Measurements from ENCODE around the gene CHRNE. TPM values are rescaled to one million over a fixed set of nuclear protein-coding genes. Genes with fewer than 3 reads are reported as not detected.

Gene CHRNE
- total and polyA plus RNA-seq, 2 of the 8 experiments (the other 6 are each of a cell fraction or from before 2014, with no cell fraction given), result 0.15 to 0.33 TPM

DNA sequence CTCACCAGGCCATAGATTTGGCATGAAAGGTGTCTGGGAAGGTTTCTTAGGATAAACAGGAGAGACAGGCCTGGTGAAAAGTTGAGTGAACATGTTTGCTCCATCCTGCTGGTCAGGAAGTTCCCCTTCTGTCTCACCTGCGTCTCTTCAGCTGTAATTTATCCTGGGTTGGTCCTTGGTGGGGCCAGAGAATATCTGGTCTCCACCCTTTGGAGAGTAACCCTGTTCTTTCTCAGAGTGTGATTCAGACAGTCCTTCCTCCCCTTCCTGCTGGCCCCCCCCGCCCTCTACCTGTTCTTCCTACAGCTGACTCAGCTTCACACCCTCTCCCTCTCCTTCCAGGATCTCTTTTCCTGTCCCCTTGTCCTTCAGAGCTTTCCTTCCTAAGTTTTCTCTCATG is 52.7 kb downstream of the CHRNE start:
- Histone ChIP-seq H2BK5ac (ENCODE audit: low read depth, low read length) (no peak overlapping the region), H3K23me2 (ENCODE audit: low read depth, low read length) (peaks cover 7% of the 10 kb centered on the region; the same call in 1 of the 2 replicates), H3K4me3 (ENCODE audit: extremely low read depth in 1 of 4, insufficient read depth in 2 of 4, low read depth in 3 of 4, low read length in 4 of 4) (no peak overlapping the region), H3K4me1 (replicated peaks in 1 of 4; ENCODE audit: control insufficient read depth in 3 of 4, insufficient read depth in 4 of 4, low read length in 3 of 4) (peaks cover 13 to 37% (median 29%) of the 10 kb centered on the region in 4 experiments), H3K36me3 (ENCODE audit: control insufficient read depth in 2 of 4, insufficient read depth in 4 of 4, low read length in 3 of 4) (no peaks in the 10 kb centered on the region; a peak in 1 of 8 replicates), H3K9me3 (ENCODE audit: insufficient read depth in 2 of 2, low read depth in 1 of 2, low read length in 1 of 2) (no peaks in the 10 kb centered on the region), H2BK120ac (replicated peaks; ENCODE audit: low read depth, low read length) (peak overlapping the region; percentile 68), H4K20me1 (replicated peaks in 1 of 2; ENCODE audit: control insufficient read depth in 1 of 2, insufficient read depth in 2 of 2, low read length in 2 of 2) (no peaks in the 10 kb centered on the region), H3K27me3 (replicated peaks in 1 of 4; ENCODE audit: control insufficient read depth in 3 of 4, extremely low read depth in 1 of 4, insufficient read depth in 3 of 4, low read length in 3 of 4) (no peaks in the 10 kb centered on the region), H3K4ac (replicated peaks; ENCODE audit: insufficient read length, low read depth, low read length) (peak overlapping the region; percentile 83), H4K5ac (ENCODE audit: insufficient read length, low read depth, low read length) (no peak overlapping the region), H3K9ac (replicated peaks in 1 of 4; ENCODE audit: extremely low read depth in 1 of 4, low read depth in 3 of 4, low read length in 3 of 4) (no peak overlapping the region), H3K56ac (replicated peaks; ENCODE audit: insufficient read length, low read depth, low read length) (no peak overlapping the region), H3K14ac (ENCODE audit: insufficient read length) (no peak overlapping the region), H3K27ac (ENCODE audit: low read depth, low read length) (no peak overlapping the region), H2BK20ac (ENCODE audit: low read length) (no peak overlapping the region), H2AFZ (ENCODE audit: low read length) (no peak overlapping the region), H3K4me2 (ENCODE audit: insufficient read depth in 1 of 2, low read depth in 2 of 2, low read length in 2 of 2) (no peak overlapping the region; a peak in 1 of 4 replicates), H3K23ac (ENCODE audit: insufficient read length) (no peak overlapping the region), H3K18ac (ENCODE audit: extremely low read depth, low read length) (peak overlapping the region; percentile 22; the same call in 1 of the 2 replicates), H4K91ac (replicated peaks; ENCODE audit: insufficient read length, low read length) (peak overlapping the region; percentile 50), H2BK12ac (ENCODE audit: low read depth, low read length) (0 out of 2 replicates have a peak overlapping the region, but pooled peaks have one; percentile 29), H4K8ac (ENCODE audit: extremely low read depth, insufficient read depth, low read length) (no peak overlapping the region), H2BK15ac (ENCODE audit: low read length) (peak overlapping the region; percentile 76; the same call in 1 of the 2 replicates), H3K79me1 (ENCODE audit: low read depth, low read length) (peaks cover 15% of the 10 kb centered on the region), H3K79me2 (ENCODE audit: control insufficient read depth in 1 of 2, insufficient read depth in 2 of 2, low read length in 2 of 2) (peaks cover 4 to 56% of the 10 kb centered on the region in 2 experiments), H2AK5ac (ENCODE audit: low read depth, low read length) (peak overlapping the region; percentile 32; the same call in 1 of the 2 replicates)
- POLR2A ChIA-PET (ENCODE audit: partially characterized antibody), result interaction anchor here (1.0 to 3.1 kb wide), 9 partner anchors 9 to 75 kb away, joined by 3 to 15 read pairs (median 3); partner anchors contain the start of gene PLD2
- DNase-seq (ENCODE audit: low read depth in 1 of 2, low spot score in 2 of 2) (no peak), FAIRE-seq (no peak)
- 92% methylated on average over 2 of the region's 2 CpGs; no CpG with 5 or more reads in 1 of the 2 experiments for WGBS, 2 experiments (ENCODE audit: extremely low coverage in 1 of 2, insufficient coverage in 1 of 2, insufficient read length in 1 of 2, insufficient replicate concordance in 2 of 2, low coverage in 1 of 2, low lambda C conversion rate in 2 of 2, missing lambda C conversion rate in 1 of 2)
- CTCF ChIA-PET (ENCODE audit: partially characterized antibody), result interaction anchor here (0.7 to 1.4 kb wide), 4 partner anchors 11 to 71 kb away, joined by 3 to 5 read pairs (median 3); no protein-coding TSS in a partner anchor
- TF ChIP-seq CEBPB (IDR thresholded peaks at IDR 0.05; ENCODE audit: low read depth, low read length), result no peak
- no peak for TF ChIP-seq NRF1 (IDR thresholded peaks at IDR 0.05; ENCODE audit: low read depth, low read length)
- TF ChIP-seq, protein P1, sequence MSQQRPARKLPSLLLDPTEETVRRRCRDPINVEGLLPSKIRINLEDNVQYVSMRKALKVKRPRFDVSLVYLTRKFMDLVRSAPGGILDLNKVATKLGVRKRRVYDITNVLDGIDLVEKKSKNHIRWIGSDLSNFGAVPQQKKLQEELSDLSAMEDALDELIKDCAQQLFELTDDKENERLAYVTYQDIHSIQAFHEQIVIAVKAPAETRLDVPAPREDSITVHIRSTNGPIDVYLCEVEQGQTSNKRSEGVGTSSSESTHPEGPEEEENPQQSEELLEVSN (IDR thresholded peaks at IDR 0.05), result no peak
- no peak for TF ChIP-seq TAF1 (IDR thresholded peaks at IDR 0.05; ENCODE audit: low read depth, low read length)
- TF ChIP-seq KDM1A (IDR thresholded peaks at IDR 0.05; ENCODE audit: borderline replicate concordance, low read length), result no peak
- TF ChIP-seq RNF2 (IDR thresholded peaks at IDR 0.05; ENCODE audit: borderline replicate concordance, low read depth, low read length, missing control alignments, poor library complexity, severe bottlenecking), result no peak
- TF ChIP-seq RBBP5 (IDR thresholded peaks at IDR 0.05; ENCODE audit: borderline replicate concordance, low read depth, low read length), result no peak
- TF ChIP-seq HDAC2 (IDR thresholded peaks at IDR 0.05; ENCODE audit: borderline replicate concordance in 1 of 2, low read depth in 2 of 2, low read length in 2 of 2), result no peak
- TF ChIP-seq HDAC6 (IDR thresholded peaks at IDR 0.05; ENCODE audit: low read depth, low read length), result no peak
- TF ChIP-seq, protein P2, sequence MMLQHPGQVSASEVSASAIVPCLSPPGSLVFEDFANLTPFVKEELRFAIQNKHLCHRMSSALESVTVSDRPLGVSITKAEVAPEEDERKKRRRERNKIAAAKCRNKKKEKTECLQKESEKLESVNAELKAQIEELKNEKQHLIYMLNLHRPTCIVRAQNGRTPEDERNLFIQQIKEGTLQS (IDR thresholded peaks at IDR 0.05; ENCODE audit: insufficient read depth, low read depth, low read length), result no peak
- no peak for TF ChIP-seq ASH2L (IDR thresholded peaks at IDR 0.05; ENCODE audit: low read length)
- no peak for TF ChIP-seq POU5F1 (IDR thresholded peaks at IDR 0.05; ENCODE audit: low read depth, low read length)

All from H1 (cell line).